HEK293 (cell line): Measurements from ENCODE around the gene THOP1.
A peak's percentile ranks its signal among the peaks of the same experiment; 100 is the strongest.

Source experiments
- CTCF ChIA-PET: fragments of 350-600 bp; formaldehyde crosslinking; extraction: SDS; loops from one replicate; lab custom pipeline; 2021; ENCODE audit warnings: antibody characterized with exemption; lab: Yijun Ruan, JAX
- POLR2A ChIA-PET: fragments of 300-600 bp; formaldehyde crosslinking; extraction: SDS; loops from one replicate; lab custom pipeline; 2020; ENCODE audit warnings: antibody characterized with exemption, inconsistent platforms; lab: Yijun Ruan, JAX
- H3K27ac ChIP-seq: fragments of 200-500 bp; sonication (Bioruptor generic); 2 replicates; pipeline ENCODE4 v1.5.1; 2014; ENCODE audit warnings: low read depth, low read length, control low read depth, inconsistent platforms; ENCODE audit errors: extremely low read depth
- H3K36me3 ChIP-seq, 2 experiments: fragments of 200-500 bp in 1 of 2; sonication (Bioruptor generic) in 1 of 2; 1 replicate in 1 of 2; 2 replicates in 1 of 2; pipeline ENCODE4 v1.5.1; 2014 to 2017; ENCODE audit warnings: inconsistent platforms in 2 of 2, low read length in 2 of 2; ENCODE audit not compliant: control insufficient read depth in 2 of 2, insufficient read depth in 1 of 2
- H3K4me1 ChIP-seq: fragments of 200-500 bp; sonication (Bioruptor generic); 2 replicates; pipeline ENCODE4 v1.5.1; 2014; ENCODE audit warnings: mild to moderate bottlenecking, low read length, inconsistent platforms; ENCODE audit not compliant: control insufficient read depth, insufficient read depth
- H3K4me3 ChIP-seq: 2 replicates; pipeline ENCODE4 v1.5.1; 2011; ENCODE audit warnings: low read depth, mild to moderate bottlenecking, control low read depth, low read length, moderate library complexity
- H3K9me3 ChIP-seq: fragments of 200-500 bp; sonication (Bioruptor generic); 2 replicates; pipeline ENCODE4 v1.5.1; 2014; ENCODE audit warnings: low read depth, low read length, inconsistent platforms; ENCODE audit not compliant: control insufficient read depth, insufficient read depth
- BCL6B ChIP-seq: fragments of 450-650 bp; formaldehyde crosslinking; IDR thresholded peaks from 2 replicates; pipeline ENCODE4 v1.5.1; 2017; ENCODE audit warnings: missing biosample characterization, missing genetic modification characterization
- EGR2 ChIP-seq: fragments of 450-650 bp; formaldehyde crosslinking; IDR thresholded peaks from 2 replicates; pipeline ENCODE4 v1.5.1; 2016; ENCODE audit warnings: low read depth, missing biosample characterization, missing genetic modification characterization
- INSM2 ChIP-seq: fragments of 450-650 bp; formaldehyde crosslinking; IDR thresholded peaks from 2 replicates; pipeline ENCODE4 v1.5.1; 2016; ENCODE audit warnings: missing biosample characterization, missing genetic modification characterization
- PATZ1 ChIP-seq: fragments of 450-650 bp; formaldehyde crosslinking; IDR thresholded peaks from 2 replicates; pipeline ENCODE4 v1.5.1; 2016; ENCODE audit warnings: missing biosample characterization, missing genetic modification characterization
- SCRT1 ChIP-seq: fragments of 450-650 bp; formaldehyde crosslinking; IDR thresholded peaks from 2 replicates; pipeline ENCODE4 v1.5.1; 2016; ENCODE audit warnings: missing biosample characterization, missing genetic modification characterization, borderline replicate concordance
- ZBTB1 ChIP-seq: fragments of 450-650 bp; formaldehyde crosslinking; IDR thresholded peaks from 2 replicates; pipeline ENCODE4 v1.5.1; 2016; ENCODE audit warnings: missing biosample characterization, missing genetic modification characterization
- ZBTB17 ChIP-seq: fragments of 450-650 bp; formaldehyde crosslinking; IDR thresholded peaks from 2 replicates; pipeline ENCODE4 v1.5.1; 2016; ENCODE audit warnings: missing biosample characterization, missing genetic modification characterization
- ZNF140 ChIP-seq: fragments of 450-650 bp; formaldehyde crosslinking; IDR thresholded peaks from 2 replicates; pipeline ENCODE4 v1.5.1; 2016; ENCODE audit warnings: missing biosample characterization, missing genetic modification characterization
- ZNF146 ChIP-seq: fragments of 450-650 bp; formaldehyde crosslinking; IDR thresholded peaks from 2 replicates; pipeline ENCODE4 v1.5.1; 2016; ENCODE audit warnings: missing biosample characterization, missing genetic modification characterization
- ZNF175 ChIP-seq: fragments of 450-650 bp; formaldehyde crosslinking; IDR thresholded peaks from 2 replicates; pipeline ENCODE4 v1.5.1; 2016; ENCODE audit warnings: missing biosample characterization, missing genetic modification characterization
- ZNF18 ChIP-seq: fragments of 450-650 bp; formaldehyde crosslinking; IDR thresholded peaks from 2 replicates; pipeline ENCODE4 v1.5.1; 2016; ENCODE audit warnings: missing biosample characterization, missing genetic modification characterization
- ZNF184 ChIP-seq: fragments of 450-650 bp; IDR thresholded peaks from 2 replicates; pipeline ENCODE4 v1.5.1; 2018; ENCODE audit warnings: missing biosample characterization, mild to moderate bottlenecking, missing genetic modification characterization
- ZNF239 ChIP-seq: fragments of 450-650 bp; formaldehyde crosslinking; IDR thresholded peaks from 2 replicates; pipeline ENCODE4 v1.5.1; 2016; ENCODE audit warnings: missing biosample characterization, missing genetic modification characterization
- ZNF280D ChIP-seq: fragments of 450-650 bp; formaldehyde crosslinking; IDR thresholded peaks from 2 replicates; pipeline ENCODE4 v1.5.1; 2016; ENCODE audit warnings: missing biosample characterization, missing genetic modification characterization
- ZNF394 ChIP-seq: fragments of 450-650 bp; formaldehyde crosslinking; IDR thresholded peaks from 2 replicates; pipeline ENCODE4 v1.5.1; 2016; ENCODE audit warnings: missing biosample characterization, missing genetic modification characterization, mild to moderate bottlenecking, moderate library complexity, borderline replicate concordance
- ZNF423 ChIP-seq: fragments of 450-650 bp; formaldehyde crosslinking; IDR thresholded peaks from 2 replicates; pipeline ENCODE4 v1.5.1; 2016; ENCODE audit warnings: missing biosample characterization, missing genetic modification characterization
- ZNF501 ChIP-seq: fragments of 450-650 bp; formaldehyde crosslinking; IDR thresholded peaks from 2 replicates; pipeline ENCODE4 v1.5.1; 2016; ENCODE audit warnings: missing biosample characterization, missing genetic modification characterization
- ZNF624 ChIP-seq: fragments of 450-650 bp; formaldehyde crosslinking; IDR thresholded peaks from 2 replicates; pipeline ENCODE4 v1.5.1; 2017; ENCODE audit warnings: missing biosample characterization, missing genetic modification characterization
- ZNF76 ChIP-seq: fragments of 450-650 bp; formaldehyde crosslinking; IDR thresholded peaks from 2 replicates; pipeline ENCODE4; 2016; ENCODE audit warnings: low read depth, missing biosample characterization, missing genetic modification characterization, borderline replicate concordance
- ZNF792 ChIP-seq: fragments of 450-650 bp; formaldehyde crosslinking; IDR thresholded peaks from 2 replicates; pipeline ENCODE4 v1.5.1; 2016; ENCODE audit warnings: missing biosample characterization, missing genetic modification characterization
- TF ChIP-seq, protein P1 (sequence below): fragments of 450-650 bp; formaldehyde crosslinking; IDR thresholded peaks from 2 replicates; pipeline ENCODE4 v1.5.1; 2016; ENCODE audit warnings: missing biosample characterization, missing genetic modification characterization, low read depth
- TF ChIP-seq, protein P2 (sequence below): fragments of 450-650 bp; formaldehyde crosslinking; IDR thresholded peaks from 2 replicates; pipeline ENCODE4 v1.5.1; 2016; ENCODE audit warnings: missing biosample characterization, missing genetic modification characterization

Gene THOP1

GRCh38 chr19:2845107-2845506, 59.8 kb downstream of the THOP1 start:
- H3K27ac ChIP-seq, result no peak overlapping the region

More at GRCh38 chr19:2845107-2845506, 59.8 kb downstream of the THOP1 start:
- Histone ChIP-seq H3K4me1 (no peaks in the 10 kb centered on the region), H3K9me3 (no peaks in the 10 kb centered on the region), H3K4me3 (no peak overlapping the region), H3K36me3 (peaks cover 0 to 27% of the 10 kb centered on the region in 2 experiments; a peak in 2 of 3 replicates)
- CTCF ChIA-PET, result no interaction called here
- TF ChIP-seq SCRT1 (tag by site-specific recombination) (no peak), ZNF140 (tag by site-specific recombination) (no peak), ZNF394 (tag by site-specific recombination) (no peak), ZNF184 (tag by site-specific recombination) (no peak), ZNF76 (tag by site-specific recombination) (no peak), ZNF18 (no peak), EGR2 (tag by site-specific recombination) (no peak), INSM2 (no peak), ZBTB17 (tag by site-specific recombination) (no peak), ZNF792 (tag by site-specific recombination) (no peak), BCL6B (tag by site-specific recombination) (no peak), PATZ1 (no peak), ZNF146 (tag by site-specific recombination) (peak; percentile 87), ZNF423 (tag by site-specific recombination) (no peak), ZNF624 (no peak), ZBTB1 (no peak), ZNF280D (tag by site-specific recombination) (peak; percentile 65; the same call in 1 of the 2 replicates), ZNF501 (tag by site-specific recombination) (no peak), ZNF239 (tag by site-specific recombination) (no peak), ZNF175 (tag by site-specific recombination) (no peak)
- TF ChIP-seq, protein P1, sequence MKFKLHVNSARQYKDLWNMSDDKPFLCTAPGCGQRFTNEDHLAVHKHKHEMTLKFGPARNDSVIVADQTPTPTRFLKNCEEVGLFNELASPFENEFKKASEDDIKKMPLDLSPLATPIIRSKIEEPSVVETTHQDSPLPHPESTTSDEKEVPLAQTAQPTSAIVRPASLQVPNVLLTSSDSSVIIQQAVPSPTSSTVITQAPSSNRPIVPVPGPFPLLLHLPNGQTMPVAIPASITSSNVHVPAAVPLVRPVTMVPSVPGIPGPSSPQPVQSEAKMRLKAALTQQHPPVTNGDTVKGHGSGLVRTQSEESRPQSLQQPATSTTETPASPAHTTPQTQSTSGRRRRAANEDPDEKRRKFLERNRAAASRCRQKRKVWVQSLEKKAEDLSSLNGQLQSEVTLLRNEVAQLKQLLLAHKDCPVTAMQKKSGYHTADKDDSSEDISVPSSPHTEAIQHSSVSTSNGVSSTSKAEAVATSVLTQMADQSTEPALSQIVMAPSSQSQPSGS (tag by site-specific recombination), result no peak
- TF ChIP-seq, protein P2, sequence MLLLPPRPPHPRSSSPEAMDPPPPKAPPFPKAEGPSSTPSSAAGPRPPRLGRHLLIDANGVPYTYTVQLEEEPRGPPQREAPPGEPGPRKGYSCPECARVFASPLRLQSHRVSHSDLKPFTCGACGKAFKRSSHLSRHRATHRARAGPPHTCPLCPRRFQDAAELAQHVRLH (tag by site-specific recombination), result 0 out of 2 replicates have a peak, but pooled peaks have one; percentile 50
- POLR2A ChIA-PET, result no interaction called here
